Activated T-helper 2 cell treated with anti-CD3 and anti-CD28 coated beads, Interferon-gamma antibody, Interleukin-2, Interleukin-4, amounts not matched to agents 10 μg/mL and 5 μg/mL and 100 μg/mL, durations not matched to agents 14 hours and 24 hours and 36 hours (primary cell): ENCODE results near the gene SNRPA. TPM values are rescaled to one million over a fixed set of nuclear protein-coding genes. Genes with fewer than 3 reads are reported as not detected.
A peak's percentile ranks its signal among the peaks of the same experiment; 100 is the strongest.
"Not testable (repeated sequence)": the region's sequence is repeated elsewhere in the genome, so short reads cannot be mapped to it uniquely, and the experiment has no call there.

ENCODE experiments used
- DNase-seq: peaks from one replicate; pipeline ENCODE4 v3.0.0; 2021; ENCODE audit warnings: low spot score
- H3K27ac Mint-ChIP-seq: one replicate; pipeline ENCODE4 v1.8.0; 2021; ENCODE audit warnings: mixed read lengths
- H3K27me3 Mint-ChIP-seq: one replicate; pipeline ENCODE4 v1.8.0; 2021; ENCODE audit warnings: low read depth, mixed read lengths
- H3K36me3 Mint-ChIP-seq: one replicate; pipeline ENCODE4 v1.8.0; 2021; ENCODE audit warnings: low read depth, mixed read lengths
- H3K4me1 Mint-ChIP-seq: one replicate; pipeline ENCODE4 v1.8.0; 2021; ENCODE audit warnings: low read depth, mixed read lengths
- H3K4me3 Mint-ChIP-seq: one replicate; pipeline ENCODE4 v1.8.0; 2021; ENCODE audit warnings: low read depth, mild to moderate bottlenecking, moderate library complexity, mixed read lengths
- H3K9me3 Mint-ChIP-seq: one replicate; pipeline ENCODE4 v1.8.0; 2021; ENCODE audit warnings: mixed read lengths
- intact Hi-C: fragments of 100-400 bp; cut with micrococcal nuclease; formaldehyde crosslinking; loops from one replicate; pipeline ENCODE4 v1.15.1; 2023
- total RNA-seq: library from RNA; stranded (reverse); gene quantifications from 2 replicates; pipeline ENCODE4 v1.2.3, GENCODE V29; 2022

The SNRPA gene
- total RNA-seq, 1 donor from 2014 or later: 257 TPM

- DNase-seq: no peak
- Mint-ChIP-seq H3K27ac (peak overlapping the region; percentile 22), H3K4me1 (peaks cover 36% of the 10 kb centered on the region), H3K9me3 (no peaks in the 10 kb centered on the region), H3K27me3 (no peaks in the 10 kb centered on the region), H3K4me3 (no peak overlapping the region), H3K36me3 (peaks cover 85% of the 10 kb centered on the region)
- intact Hi-C loops: loop anchor here (10.0 kb wide), 1 partner anchor 314 kb away; the partner anchor contains the start of gene SERTAD3
Measured at GRCh38 chr19:40758491-40758890, 7.5 kb downstream of the SNRPA start.

- no peak overlapping the region for H3K27ac Mint-ChIP-seq
- no peak overlapping the region for H3K4me3 Mint-ChIP-seq
- H3K4me1 Mint-ChIP-seq: peaks cover 40% of the 10 kb centered on the region
- H3K27me3 Mint-ChIP-seq: no peaks in the 10 kb centered on the region
- no peak for DNase-seq
- H3K9me3 Mint-ChIP-seq: no peaks in the 10 kb centered on the region
- H3K36me3 Mint-ChIP-seq: peaks cover 91% of the 10 kb centered on the region
- intact Hi-C loops: loop anchor here (10.0 kb wide), 1 partner anchor 315 kb away; the partner anchor contains the start of gene SERTAD3
Measured at GRCh38 chr19:40759352-40759751, 8.3 kb downstream of the SNRPA start.

DNA sequence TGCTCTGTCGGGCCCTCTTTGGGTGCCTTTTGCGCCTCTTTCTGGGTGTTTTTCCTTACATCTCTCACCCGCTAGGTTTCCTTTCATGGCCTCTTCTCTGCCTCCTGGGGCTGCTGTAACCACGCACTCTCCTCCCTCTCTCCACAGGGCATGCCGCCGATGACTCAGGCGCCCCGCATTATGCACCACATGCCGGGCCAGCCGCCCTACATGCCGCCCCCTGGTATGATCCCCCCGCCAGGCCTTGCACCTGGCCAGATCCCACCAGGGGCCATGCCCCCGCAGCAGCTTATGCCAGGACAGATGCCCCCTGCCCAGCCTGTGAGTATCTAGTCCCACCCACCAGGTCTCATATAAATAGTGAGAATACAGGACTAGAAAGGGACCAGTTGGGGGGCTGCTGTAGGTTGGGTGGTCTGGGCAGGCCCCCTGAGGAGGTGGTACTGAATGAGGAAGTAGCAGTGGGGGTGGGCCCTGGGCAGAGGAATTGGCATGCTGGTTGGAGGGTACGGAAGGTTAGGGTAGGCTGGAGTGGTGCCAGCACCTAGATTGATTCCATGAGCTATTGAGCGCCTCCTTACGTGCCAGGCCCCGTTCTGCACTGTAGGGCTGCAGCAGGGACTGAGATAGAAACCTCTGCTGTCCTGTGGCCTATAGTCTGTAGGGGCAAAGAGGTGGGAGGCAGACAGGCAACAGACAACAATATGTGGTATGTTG is 11.9 kb downstream of the SNRPA start:
- Mint-ChIP-seq H3K27me3 (no peaks in the 10 kb centered on the region), H3K9me3 (no peaks in the 10 kb centered on the region), H3K36me3 (peaks cover 89% of the 10 kb centered on the region), H3K4me3 (no peak overlapping the region), H3K4me1 (peaks cover 22% of the 10 kb centered on the region), H3K27ac (no peak overlapping the region)
- no peak for DNase-seq
- intact Hi-C loops: no loop called here

DNA sequence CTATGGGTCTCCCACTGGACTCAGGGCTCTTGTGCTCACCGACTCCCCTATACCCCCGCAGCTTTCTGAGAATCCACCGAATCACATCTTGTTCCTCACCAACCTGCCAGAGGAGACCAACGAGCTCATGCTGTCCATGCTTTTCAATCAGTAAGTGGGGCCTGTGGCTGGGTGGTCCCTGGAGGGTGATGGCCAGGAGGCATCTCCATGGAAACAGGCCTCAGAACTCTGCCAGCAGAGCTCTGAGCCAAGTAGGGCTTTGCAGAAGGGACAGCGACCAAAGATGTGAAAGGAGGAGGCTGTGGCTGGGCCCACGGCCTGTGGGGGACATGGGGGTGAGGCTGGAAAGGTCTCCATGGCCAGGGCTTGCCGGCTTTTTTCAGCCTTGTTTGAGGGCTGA is 12.5 kb downstream of the SNRPA start:
- H3K36me3 Mint-ChIP-seq: peaks cover 83% of the 10 kb centered on the region
- peaks cover 20% of the 10 kb centered on the region for H3K4me1 Mint-ChIP-seq
- intact Hi-C loops: no loop called here
- no peak for DNase-seq
- H3K9me3 Mint-ChIP-seq: no peaks in the 10 kb centered on the region
- no peaks in the 10 kb centered on the region for H3K27me3 Mint-ChIP-seq
- H3K4me3 Mint-ChIP-seq: no peak overlapping the region
- no peak overlapping the region for H3K27ac Mint-ChIP-seq

DNA sequence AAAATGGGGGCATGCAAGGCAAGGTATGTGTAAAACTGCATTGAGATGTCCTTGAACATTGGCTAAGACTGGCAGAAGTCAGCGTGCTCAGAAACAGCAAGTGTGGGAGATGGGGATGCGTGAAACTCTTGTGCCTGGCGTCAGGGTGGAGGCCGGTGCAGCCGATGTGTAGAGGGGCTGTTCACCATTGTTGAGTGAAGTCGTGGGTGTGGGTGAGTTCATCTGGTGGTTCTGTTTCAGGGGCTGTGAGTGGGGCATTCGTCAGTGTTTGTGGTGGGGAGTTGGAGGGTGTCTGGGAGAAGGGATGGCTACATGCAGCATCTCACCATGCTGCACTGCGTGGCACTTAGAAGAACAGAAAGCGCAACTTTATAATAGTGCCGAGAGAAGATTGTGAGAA is 13.0 kb downstream of the SNRPA start:
- H3K36me3 Mint-ChIP-seq: peaks cover 83% of the 10 kb centered on the region
- intact Hi-C loops: no loop called here
- no peaks in the 10 kb centered on the region for H3K27me3 Mint-ChIP-seq
- H3K4me3 Mint-ChIP-seq: no peak overlapping the region
- no peaks in the 10 kb centered on the region for H3K9me3 Mint-ChIP-seq
- peaks cover 20% of the 10 kb centered on the region for H3K4me1 Mint-ChIP-seq
- H3K27ac Mint-ChIP-seq: peak overlapping the region; percentile 15
- no peak for DNase-seq

- DNase-seq, H3K9me3 Mint-ChIP-seq, intact Hi-C loops, H3K27ac Mint-ChIP-seq, H3K27me3 Mint-ChIP-seq, H3K4me3 Mint-ChIP-seq: not testable (repeated sequence)
- Mint-ChIP-seq H3K36me3 (peaks cover 79% of the 10 kb centered on the region), H3K4me1 (peaks cover 24% of the 10 kb centered on the region)
Measured at GRCh38 chr19:40766385-40766784, 15.4 kb downstream of the SNRPA start.

DNA sequence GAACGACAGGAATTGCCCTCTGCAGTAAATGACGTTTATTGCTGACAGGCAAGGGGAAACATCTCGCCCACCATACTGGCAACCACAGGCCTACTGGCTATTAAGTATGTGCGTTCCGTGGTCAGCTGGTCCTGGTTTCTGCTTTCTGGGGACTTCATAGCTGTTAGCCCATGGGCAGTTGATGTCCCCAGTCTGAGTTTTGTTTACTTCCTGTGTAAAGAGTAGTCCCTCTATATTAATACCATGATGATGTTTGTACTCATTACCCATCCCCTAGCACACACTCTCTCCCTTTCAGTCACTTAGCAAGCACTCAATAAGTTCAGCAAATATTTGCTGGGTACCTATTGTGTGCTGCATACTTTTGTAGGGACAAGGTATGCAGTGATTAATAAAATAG is 17.9 kb downstream of the SNRPA start:
- H3K9me3 Mint-ChIP-seq: peaks cover 5% of the 10 kb centered on the region
- no peaks in the 10 kb centered on the region for H3K27me3 Mint-ChIP-seq
- intact Hi-C loops: no loop called here
- H3K27ac Mint-ChIP-seq: no peak overlapping the region
- H3K4me1 Mint-ChIP-seq: peaks cover 15% of the 10 kb centered on the region
- DNase-seq: no peak
- no peak overlapping the region for H3K4me3 Mint-ChIP-seq
- peaks cover 64% of the 10 kb centered on the region for H3K36me3 Mint-ChIP-seq

DNA sequence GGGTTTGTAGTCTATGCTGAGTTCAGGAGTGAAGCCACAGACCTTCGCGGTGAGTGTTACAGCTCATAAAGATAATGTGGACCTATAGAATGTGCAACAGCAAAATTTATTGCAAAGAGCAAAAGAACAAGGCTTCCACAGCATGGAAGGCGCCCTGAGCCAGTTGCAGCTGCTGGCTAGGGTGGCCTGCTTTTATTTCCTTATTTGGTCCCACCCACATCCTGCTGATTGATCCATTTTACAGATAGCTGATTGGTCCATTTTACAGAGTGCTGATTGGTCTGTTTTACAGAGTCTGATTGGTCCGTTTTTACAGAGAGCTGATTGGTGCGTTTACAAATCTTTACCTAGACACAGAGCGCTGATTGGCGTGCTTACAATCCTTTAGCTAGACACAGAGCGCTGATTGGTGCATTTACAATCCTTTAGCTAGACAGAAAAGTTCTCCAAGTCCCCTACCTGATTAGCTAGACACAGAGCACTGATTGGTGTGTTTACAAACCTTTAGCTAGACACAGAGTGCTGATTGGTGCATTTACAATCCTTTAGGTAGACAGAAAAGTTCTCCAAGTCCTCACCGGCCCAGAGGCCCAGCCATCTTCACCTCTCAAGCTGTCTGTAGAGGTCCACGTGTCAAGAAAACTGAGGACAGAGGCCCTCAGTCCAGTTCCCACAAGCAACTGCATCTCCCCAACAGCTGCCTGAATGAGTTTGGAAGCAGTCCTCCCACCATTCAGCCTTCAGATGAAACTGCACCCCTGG is 20.3 kb downstream of the SNRPA start:
- intact Hi-C loops, H3K4me3 Mint-ChIP-seq, DNase-seq, H3K27ac Mint-ChIP-seq, H3K9me3 Mint-ChIP-seq, H3K27me3 Mint-ChIP-seq: not testable (repeated sequence)
- peaks cover 42% of the 10 kb centered on the region for H3K36me3 Mint-ChIP-seq
- peaks cover 17% of the 10 kb centered on the region for H3K4me1 Mint-ChIP-seq

GRCh38 chr19:40774916-40775631 is 24.1 kb downstream of the SNRPA start, which contains the start of gene MIA:
Gene MIA (plus strand): TSS chr19:40775521. CDS start chr19:40775543, 22 bp downstream.
- H3K27me3 Mint-ChIP-seq: no peaks in the 10 kb centered on the region
- intact Hi-C loops: no loop called here
- H3K27ac Mint-ChIP-seq: peak within 1 kb of the TSS; percentile 59

GRCh38 chr19:40775632-40776022 is 24.6 kb downstream of the SNRPA start:
- Mint-ChIP-seq H3K4me1 (peaks cover 38% of the 10 kb centered on the region), H3K9me3 (peaks cover 5% of the 10 kb centered on the region), H3K27me3 (no peaks in the 10 kb centered on the region), H3K4me3 (no peak overlapping the region), H3K36me3 (peaks cover 26% of the 10 kb centered on the region), H3K27ac (peak overlapping the region; percentile 59)
- no peak for DNase-seq
- intact Hi-C loops: no loop called here

More at GRCh38 chr19:40774916-40775631, 24.1 kb downstream of the SNRPA start, which contains the start of gene MIA:
- DNase-seq: no peak
- Mint-ChIP-seq H3K9me3 (peaks cover 5% of the 10 kb centered on the region), H3K36me3 (peaks cover 24% of the 10 kb centered on the region), H3K4me1 (peaks cover 33% of the 10 kb centered on the region), H3K4me3 (no peak within 1 kb of the TSS)

GRCh38 chr19:40776364-40776763 is 25.4 kb downstream of the SNRPA start:
- H3K9me3 Mint-ChIP-seq: no peaks in the 10 kb centered on the region
- peaks cover 24% of the 10 kb centered on the region for H3K36me3 Mint-ChIP-seq
- H3K27ac Mint-ChIP-seq: no peak overlapping the region
- intact Hi-C loops: no loop called here
- H3K27me3 Mint-ChIP-seq: no peaks in the 10 kb centered on the region
- peaks cover 35% of the 10 kb centered on the region for H3K4me1 Mint-ChIP-seq
- DNase-seq: no peak
- no peak overlapping the region for H3K4me3 Mint-ChIP-seq

- intact Hi-C loops: loop anchor here (1.0 kb wide), 2 partner anchors 23 to 61 kb away; partner anchors contain the start of gene COQ8B
- Mint-ChIP-seq H3K4me1 (peaks cover 35% of the 10 kb centered on the region), H3K9me3 (no peaks in the 10 kb centered on the region), H3K27ac (peak overlapping the region; percentile 96), H3K27me3 (no peaks in the 10 kb centered on the region), H3K4me3 (peak overlapping the region; percentile 96), H3K36me3 (peaks cover 21% of the 10 kb centered on the region)
- DNase-seq: peak; percentile 86
Measured at GRCh38 chr19:40776932-40777644, 26.1 kb downstream of the SNRPA start.
